ENCODE measurements around the gene MUC3A.
"Not testable (repeated sequence)": the region's sequence is repeated elsewhere in the genome, so short reads cannot be mapped to it uniquely, and the experiment has no call there.

Gene MUC3A

DNA sequence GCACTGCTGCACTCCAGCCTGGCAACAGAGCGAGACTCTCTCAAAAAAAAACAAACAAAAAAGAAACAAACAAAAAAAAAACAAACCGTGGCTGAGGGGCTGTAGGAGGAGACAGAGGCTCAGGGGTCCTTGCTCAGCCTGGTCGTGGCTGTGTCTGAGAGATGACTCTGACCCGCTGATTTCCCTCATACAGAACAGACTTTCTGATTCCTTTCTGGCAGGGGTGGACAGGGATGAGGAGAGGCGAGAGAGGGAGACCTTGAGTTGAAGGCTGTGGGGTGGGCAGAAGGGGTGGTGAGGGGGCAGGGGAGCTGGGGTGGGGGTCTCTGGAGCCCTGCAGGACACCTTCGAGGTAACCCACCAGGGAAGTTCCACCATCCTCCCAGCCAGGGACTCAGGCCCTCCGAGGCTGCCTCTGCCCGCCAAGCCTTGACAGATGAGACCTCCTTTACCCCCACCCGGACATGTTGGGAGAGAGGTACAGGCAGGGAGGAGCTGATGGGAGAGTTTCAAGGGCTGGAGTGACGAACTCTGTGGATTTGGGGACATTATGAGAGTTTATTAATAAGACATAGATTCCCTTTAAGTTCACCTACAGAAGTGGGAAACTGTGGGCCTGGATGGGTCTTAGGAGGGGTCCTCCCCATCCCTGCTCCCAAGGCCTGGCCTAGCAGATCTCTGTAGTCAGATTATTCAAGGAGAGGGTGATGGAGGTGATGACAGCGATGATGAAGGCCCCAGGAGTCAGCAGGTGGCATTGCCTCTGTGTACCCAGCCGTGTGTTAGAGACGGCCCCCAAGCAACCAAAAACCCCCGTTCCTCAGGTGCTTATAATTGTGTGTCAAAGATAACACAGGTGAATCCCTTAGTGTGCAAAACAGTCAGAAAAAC, 22.0 kb downstream of the MUC3A start:
- DNase-seq (ENCODE audit: low read depth): no peak

DNA sequence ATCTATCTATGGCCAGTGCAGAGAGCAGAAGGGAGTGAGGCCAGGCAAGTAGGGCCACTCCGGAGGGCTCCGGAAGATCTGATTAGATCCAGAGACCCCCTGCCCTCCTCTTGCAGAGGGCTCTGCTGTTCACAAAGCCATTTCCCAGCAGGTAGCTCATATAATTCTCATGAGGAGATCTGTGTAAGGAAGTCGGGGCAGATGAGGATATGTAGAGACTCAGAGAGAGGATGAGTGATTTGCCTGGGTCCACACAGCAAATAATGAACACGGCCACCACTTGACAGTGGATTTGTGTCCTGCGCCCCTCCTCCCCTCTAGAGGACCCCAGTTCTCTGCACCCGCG, 22.6 kb downstream of the MUC3A start:
- no peak for DNase-seq (ENCODE audit: low read depth)

DNA sequence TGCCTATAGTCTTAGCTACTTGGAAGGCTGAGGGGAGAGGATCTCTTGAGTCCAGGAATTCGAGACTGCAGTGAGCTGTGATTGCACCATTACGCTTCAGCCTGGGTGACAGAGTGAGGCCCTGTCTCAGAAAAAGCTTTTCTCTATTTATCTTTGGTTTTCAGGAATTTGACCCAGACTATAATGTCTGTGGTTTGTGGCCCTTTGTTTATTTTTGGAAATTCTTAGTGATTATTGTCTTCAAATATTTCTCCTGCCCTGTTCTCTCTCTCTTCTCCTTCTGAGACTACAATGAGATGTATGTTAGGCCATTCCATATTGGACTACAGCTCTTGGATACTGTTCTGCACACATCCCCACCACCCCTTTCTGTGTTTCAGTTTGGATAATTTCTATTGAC, 24.7 kb downstream of the MUC3A start:
- DNase-seq (ENCODE audit: low read depth): no peak

- no peak for DNase-seq (ENCODE audit: low read depth)
These were observed 26.1 kb downstream of the MUC3A start for GRCh38 chr7:100975371-100975821.

DNA sequence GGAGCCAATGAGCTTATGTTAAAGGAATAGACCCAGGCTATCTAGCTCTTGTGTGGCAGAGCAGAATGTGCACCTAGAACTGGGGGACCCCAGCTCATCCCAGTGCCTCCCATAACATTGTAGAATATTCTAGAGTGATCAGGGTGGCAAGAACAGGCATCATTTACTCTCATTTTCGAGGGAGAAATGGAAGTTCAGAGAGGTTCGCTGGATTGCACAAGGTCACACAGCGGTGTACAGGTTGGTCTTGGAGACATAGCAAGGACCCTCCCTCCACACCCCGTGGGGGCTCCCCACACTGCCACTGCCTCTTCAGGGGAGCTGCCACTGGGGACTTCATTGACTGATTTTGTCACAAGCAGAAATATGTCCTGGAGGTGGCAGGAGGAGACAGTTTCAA, 29.0 kb downstream of the MUC3A start:
- no peak for DNase-seq (ENCODE audit: low read depth)

- DNase-seq (ENCODE audit: low read depth): no peak
These were observed 34.3 kb downstream of the MUC3A start for GRCh38 chr7:100983451-100984187.

GRCh38 chr7:100984241-100984918, 35.0 kb downstream of the MUC3A start:
- not testable (repeated sequence) for DNase-seq (ENCODE audit: low read depth)

DNA sequence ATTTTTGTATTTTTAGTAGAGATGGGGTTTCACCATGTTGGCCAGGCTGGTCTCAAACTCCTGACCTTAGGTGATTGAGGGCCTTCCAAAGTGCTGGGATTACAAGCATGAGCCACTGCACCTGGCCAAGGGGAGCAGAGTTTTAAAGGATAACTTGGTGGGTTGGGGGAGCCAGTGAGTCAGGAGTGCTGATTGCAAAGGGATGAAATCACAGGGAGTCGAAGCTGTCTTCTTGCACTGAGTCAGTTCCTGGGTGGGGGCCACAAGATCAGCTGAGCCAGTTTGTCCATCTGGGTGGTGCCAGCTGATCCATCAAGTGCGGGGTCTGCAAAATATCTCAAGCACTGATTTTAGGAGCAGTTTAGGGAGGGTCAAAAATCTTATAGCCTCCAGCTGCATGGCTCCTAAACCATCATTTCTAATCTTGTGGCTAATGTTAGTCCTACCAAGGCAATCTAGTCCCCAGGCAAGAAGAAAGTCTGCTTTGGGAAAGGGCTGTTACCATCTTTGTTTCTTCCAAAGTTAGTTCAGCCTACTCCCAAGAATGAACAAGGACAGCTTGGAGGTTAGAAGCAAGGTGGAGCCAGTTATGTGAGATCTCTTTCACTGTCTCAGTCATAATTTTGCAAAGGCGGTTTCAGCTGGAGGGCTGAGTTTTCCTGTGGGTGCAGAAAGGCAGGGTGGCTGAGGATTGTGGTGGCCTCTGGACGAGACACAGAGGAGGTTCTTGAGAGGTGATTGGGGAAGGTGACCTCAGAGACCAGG, 35.9 kb downstream of the MUC3A start:
- not testable (repeated sequence) for DNase-seq (ENCODE audit: low read depth)

DNA sequence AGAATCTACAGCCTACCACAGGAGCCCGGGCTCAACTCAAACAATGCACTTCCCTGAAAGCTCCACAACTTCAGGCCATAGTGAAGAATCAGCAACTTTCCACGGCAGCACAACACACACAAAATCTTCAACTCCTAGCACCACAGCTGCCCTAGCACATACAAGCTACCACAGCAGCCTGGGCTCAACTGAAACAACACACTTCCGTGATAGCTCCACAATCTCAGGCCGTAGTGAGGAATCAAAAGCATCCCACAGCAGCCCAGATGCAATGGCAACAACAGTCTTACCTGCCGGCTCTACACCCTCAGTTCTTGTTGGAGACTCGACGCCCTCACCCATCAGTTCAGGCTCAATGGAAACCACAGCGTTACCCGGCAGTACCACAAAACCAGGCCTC, 42.3 kb downstream of the MUC3A start:
- no peak for DNase-seq (ENCODE audit: low read depth)

GRCh38 chr7:100992280-100992679, 42.9 kb downstream of the MUC3A start:
- DNase-seq (ENCODE audit: low read depth): not testable (repeated sequence)

GRCh38 chr7:100994671-100995070, 45.3 kb downstream of the MUC3A start:
- not testable (repeated sequence) for DNase-seq (ENCODE audit: low read depth)

- not testable (repeated sequence) for DNase-seq (ENCODE audit: low read depth)
These were observed 49.2 kb downstream of the MUC3A start for GRCh38 chr7:100998530-100998929.

- DNase-seq (ENCODE audit: low read depth): not testable (repeated sequence)
These were observed 50.0 kb downstream of the MUC3A start for GRCh38 chr7:100999334-100999733.

GRCh38 chr7:101000025-101000424, 50.7 kb downstream of the MUC3A start:
- not testable (repeated sequence) for DNase-seq (ENCODE audit: low read depth)

GRCh38 chr7:101002333-101002732, 53.0 kb downstream of the MUC3A start:
- not testable (repeated sequence) for DNase-seq (ENCODE audit: low read depth)

DNA sequence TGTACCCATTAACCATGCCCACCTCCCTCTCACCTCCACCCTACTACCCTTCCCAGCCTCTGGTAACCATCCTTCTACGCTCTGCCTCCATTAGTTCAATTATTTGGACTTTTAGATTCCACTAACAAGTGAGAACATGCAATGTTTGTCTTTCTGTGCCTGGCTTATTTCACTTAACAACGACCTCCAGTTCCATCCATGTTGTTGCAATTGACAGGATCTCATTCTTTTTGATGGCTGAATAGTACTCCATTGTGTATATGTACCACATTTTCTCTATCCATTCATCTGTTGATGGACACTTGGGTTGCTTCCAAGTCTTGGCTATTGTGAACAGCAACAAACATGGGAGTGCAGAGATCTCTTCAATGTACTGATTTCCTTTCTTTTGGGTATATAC, 58.0 kb downstream of the MUC3A start:
- DNase-seq (ENCODE audit: low read depth): not testable (repeated sequence)

DNA sequence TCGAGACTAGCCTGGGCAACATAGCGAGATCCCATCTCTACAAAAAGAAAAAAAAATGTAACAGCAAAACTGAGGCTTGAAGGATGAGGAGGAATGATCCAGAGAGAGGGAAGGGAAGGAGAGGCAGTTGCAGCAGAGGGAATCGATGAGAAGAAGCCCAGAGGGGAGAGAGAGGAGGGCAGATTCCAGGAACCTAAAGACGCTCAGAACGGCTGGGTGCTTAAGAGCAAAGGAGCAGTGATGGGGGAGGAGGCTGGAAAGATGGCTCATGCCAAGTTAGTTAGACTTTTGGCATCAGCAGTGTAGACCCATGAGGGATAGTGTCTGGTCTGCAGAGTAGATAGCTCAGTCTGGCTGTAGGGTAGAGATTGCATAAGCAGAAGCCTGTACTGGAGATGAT, 60.3 kb downstream of the MUC3A start:
- DNase-seq (ENCODE audit: low read depth): no peak

DNA sequence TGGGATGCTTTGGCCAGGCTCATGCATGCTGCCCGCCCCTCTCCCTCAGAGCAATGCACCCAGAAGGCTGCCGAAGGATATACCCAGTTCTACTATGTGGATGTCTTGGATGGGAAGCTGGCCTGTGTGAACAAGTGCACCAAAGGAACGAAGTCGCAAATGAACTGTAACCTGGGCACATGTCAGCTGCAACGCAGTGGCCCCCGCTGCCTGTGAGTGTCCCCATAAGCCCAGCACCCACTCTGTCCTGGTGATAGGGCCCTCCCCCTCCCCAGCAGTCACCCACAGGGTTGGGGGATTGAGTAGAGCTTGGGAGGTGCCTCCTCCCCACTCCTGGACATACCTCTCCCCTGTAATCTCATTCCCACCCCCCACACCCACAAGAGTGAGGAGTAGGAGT, 63.6 kb downstream of the MUC3A start:
- DNase-seq (ENCODE audit: low read depth): no peak

DNA sequence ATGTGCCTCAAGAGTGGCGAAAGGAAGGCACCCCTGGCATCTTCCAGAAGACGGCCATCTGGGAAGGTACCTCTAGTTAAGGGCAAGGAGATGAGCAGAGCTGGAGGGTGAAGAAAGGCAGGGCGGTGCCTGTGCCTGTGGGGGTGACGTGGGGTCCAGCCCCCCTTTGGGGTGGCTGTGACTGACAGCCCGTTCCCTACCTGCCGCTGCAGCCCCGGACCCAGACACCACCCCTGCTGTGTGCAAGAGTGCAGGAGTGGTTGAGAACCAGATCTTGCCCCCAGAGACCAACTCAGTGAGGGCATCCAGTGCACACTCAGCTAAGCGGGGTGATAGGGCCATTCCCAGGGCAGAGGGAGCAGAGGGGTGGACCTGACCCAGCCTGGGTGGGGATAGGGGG, 66.3 kb downstream of the MUC3A start:
- no peak for DNase-seq (ENCODE audit: low read depth)

DNA sequence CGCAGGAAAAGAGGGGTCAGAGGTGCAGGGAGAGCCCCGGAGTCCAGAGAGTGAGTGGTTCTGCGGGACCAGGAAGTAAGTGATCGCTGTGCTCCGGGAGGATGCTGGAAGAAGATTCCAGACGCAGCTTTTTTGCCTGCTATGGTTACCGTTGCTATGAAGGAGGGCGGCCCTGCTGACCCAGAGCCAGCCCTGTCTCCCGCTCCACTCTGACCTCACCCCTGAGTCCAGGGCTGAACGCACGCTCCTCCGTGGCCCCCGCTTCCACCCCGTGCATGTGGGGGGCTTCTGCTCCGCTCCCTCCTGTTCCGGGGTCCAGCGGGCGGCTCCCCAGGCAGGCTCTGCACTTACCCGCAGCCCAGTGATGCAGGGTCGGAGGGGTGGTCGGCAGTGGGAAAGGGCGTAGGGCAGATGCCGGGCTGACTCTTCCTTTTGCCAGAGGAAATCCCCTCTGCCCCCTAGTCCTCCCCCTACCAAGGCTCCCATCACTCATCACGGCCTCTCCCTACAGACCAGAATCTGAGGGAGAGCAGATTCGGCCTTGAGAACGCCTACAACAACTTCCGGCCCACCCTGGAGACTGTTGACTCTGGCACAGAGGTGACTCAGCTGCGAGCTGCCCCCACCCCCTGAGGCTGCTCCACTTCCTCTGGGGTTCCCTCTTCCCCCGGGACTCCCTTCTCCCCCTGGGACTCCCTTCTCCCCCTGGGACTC, 67.9 kb downstream of the MUC3A start:
- peak; percentile 20 for DNase-seq (ENCODE audit: low read depth)
